GM10266 (cell line): Measurements from ENCODE around the gene TOGARAM2.

ENCODE experiments used
- DNase-seq: peaks from one replicate; pipeline ENCODE4 v3.0.0; 2012; ENCODE audit errors: extremely low spot score
- CTCF ChIP-seq: IDR thresholded peaks from 2 replicates; pipeline ENCODE4 v1.5.1; 2012; ENCODE audit warnings: mild to moderate bottlenecking, low read depth; ENCODE audit not compliant: control insufficient read depth, insufficient read depth; ENCODE audit errors: missing control alignments

The TOGARAM2 gene

GRCh38 chr2:29009711-29010677, 28.9 kb downstream of the TOGARAM2 start:
- no peak for TF ChIP-seq CTCF
- DNase-seq = no peak

GRCh38 chr2:29010946-29011345, 29.8 kb downstream of the TOGARAM2 start:
- DNase-seq = peak; percentile 40
- TF ChIP-seq CTCF = no peak

GRCh38 chr2:29011418-29012060, 30.4 kb downstream of the TOGARAM2 start:
- no peak for DNase-seq
- TF ChIP-seq CTCF = no peak

GRCh38 chr2:29012211-29012681, 31.1 kb downstream of the TOGARAM2 start:
- no peak for DNase-seq
- TF ChIP-seq CTCF = no peak

- DNase-seq = no peak
- TF ChIP-seq CTCF = no peak
These were observed 32.1 kb downstream of the TOGARAM2 start for GRCh38 chr2:29013057-29013780.

GRCh38 chr2:29014331-29014730, 33.2 kb downstream of the TOGARAM2 start:
- TF ChIP-seq CTCF = no peak
- DNase-seq = no peak
